Measurements from ENCODE around the gene CAMK2B.

The CAMK2B gene

GRCh38 chr7:44232901-44233715 is 92.3 kb downstream of the CAMK2B start:
- no peak for DNase-seq

GRCh38 chr7:44232396-44232795 is 93.0 kb downstream of the CAMK2B start:
- DNase-seq = no peak

- peak in 1 of 56 donors; percentile 21 for DNase-seq
These were observed 94.3 kb downstream of the CAMK2B start for GRCh38 chr7:44231088-44231487.

GRCh38 chr7:44230286-44230685 is 95.1 kb downstream of the CAMK2B start:
- no peak for DNase-seq

GRCh38 chr7:44229546-44230105 is 95.8 kb downstream of the CAMK2B start:
- DNase-seq = no peak

GRCh38 chr7:44228571-44229350 is 96.6 kb downstream of the CAMK2B start:
- DNase-seq = no peak

- DNase-seq = no peak
These were observed 97.5 kb downstream of the CAMK2B start for GRCh38 chr7:44227911-44228310.

- no peak for DNase-seq
These were observed 99.0 kb downstream of the CAMK2B start for GRCh38 chr7:44226396-44226753.

GRCh38 chr7:44225566-44226395 is 99.6 kb downstream of the CAMK2B start:
- no peak for DNase-seq

- no peak for DNase-seq
These were observed 100.3 kb downstream of the CAMK2B start for GRCh38 chr7:44224974-44225565.

- DNase-seq = no peak
These were observed 101.1 kb downstream of the CAMK2B start for GRCh38 chr7:44224080-44224973.

- no peak for DNase-seq
These were observed 101.9 kb downstream of the CAMK2B start for GRCh38 chr7:44223362-44224079.

GRCh38 chr7:44222776-44223261 is 102.6 kb downstream of the CAMK2B start:
- DNase-seq = no peak

GRCh38 chr7:44222074-44222473 is 103.3 kb downstream of the CAMK2B start:
- DNase-seq = no peak

GRCh38 chr7:44221231-44221791 is 104.1 kb downstream of the CAMK2B start:
- DNase-seq = no peak

- DNase-seq = no peak
These were observed 104.9 kb downstream of the CAMK2B start for GRCh38 chr7:44220358-44221112.

- no peak for DNase-seq
These were observed 105.4 kb downstream of the CAMK2B start for GRCh38 chr7:44220046-44220357.

- no peak for DNase-seq
These were observed 105.9 kb downstream of the CAMK2B start for GRCh38 chr7:44219371-44220045.

Data from amygdala (tissue), 56 donors.